Measurements from ENCODE around the gene HMGA1. TPM values are rescaled to one million over a fixed set of nuclear protein-coding genes. Genes with fewer than 3 reads are reported as not detected.
A peak's percentile ranks its signal among the peaks of the same experiment; 100 is the strongest.
"Not testable (repeated sequence)": the region's sequence is repeated elsewhere in the genome, so short reads cannot be mapped to it uniquely, and the experiment has no call there.

HMGA1 gene
- total RNA-seq, 1 experiment from 2014 or later = 154 TPM

DNA sequence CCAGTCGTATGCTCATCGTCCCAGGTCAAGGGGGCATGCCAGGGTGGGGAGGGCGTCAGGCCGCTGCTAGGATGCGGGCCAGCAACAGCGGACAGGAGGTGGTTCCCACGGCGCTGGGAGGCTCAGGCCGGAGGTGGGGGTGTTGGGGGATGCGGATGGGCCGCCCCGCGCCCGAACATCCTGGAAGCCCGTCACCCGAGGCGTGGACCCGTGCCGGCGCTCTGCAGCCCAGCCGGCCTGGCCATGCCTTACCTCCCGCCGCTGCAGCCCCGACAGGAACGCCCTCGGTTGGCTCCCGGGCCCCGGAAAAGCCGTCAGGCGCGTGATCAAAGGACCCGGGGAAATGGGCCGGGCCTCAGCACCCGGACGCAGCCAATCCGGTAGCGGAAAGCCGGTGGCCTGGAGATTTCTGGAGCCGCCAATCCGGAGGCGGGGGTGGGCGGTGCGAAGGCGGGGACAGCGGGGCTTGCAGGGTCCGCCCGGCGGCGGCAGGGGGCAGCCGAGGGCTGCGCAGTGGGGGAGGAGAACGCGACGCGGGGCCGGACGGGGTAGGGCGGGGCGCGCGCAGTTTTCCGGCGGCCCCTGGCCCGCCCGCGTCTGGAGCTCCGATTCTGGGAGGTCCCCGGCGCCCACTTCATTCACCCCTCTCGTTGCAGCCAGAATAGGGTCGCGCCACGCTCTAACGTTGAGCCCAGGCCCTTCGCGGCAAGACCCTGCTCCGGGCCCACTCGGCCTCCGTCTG, 12.2 kb downstream of the HMGA1 start, which contains the start of gene SMIM29:
SMIM29 (minus strand) TSS at position 280 of the 742 bp plus-strand sequence. CDS start 1,215 bp downstream, outside the sequence.
- TF ChIP-seq, protein P1, sequence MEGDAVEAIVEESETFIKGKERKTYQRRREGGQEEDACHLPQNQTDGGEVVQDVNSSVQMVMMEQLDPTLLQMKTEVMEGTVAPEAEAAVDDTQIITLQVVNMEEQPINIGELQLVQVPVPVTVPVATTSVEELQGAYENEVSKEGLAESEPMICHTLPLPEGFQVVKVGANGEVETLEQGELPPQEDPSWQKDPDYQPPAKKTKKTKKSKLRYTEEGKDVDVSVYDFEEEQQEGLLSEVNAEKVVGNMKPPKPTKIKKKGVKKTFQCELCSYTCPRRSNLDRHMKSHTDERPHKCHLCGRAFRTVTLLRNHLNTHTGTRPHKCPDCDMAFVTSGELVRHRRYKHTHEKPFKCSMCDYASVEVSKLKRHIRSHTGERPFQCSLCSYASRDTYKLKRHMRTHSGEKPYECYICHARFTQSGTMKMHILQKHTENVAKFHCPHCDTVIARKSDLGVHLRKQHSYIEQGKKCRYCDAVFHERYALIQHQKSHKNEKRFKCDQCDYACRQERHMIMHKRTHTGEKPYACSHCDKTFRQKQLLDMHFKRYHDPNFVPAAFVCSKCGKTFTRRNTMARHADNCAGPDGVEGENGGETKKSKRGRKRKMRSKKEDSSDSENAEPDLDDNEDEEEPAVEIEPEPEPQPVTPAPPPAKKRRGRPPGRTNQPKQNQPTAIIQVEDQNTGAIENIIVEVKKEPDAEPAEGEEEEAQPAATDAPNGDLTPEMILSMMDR (IDR thresholded peaks at IDR 0.05; ENCODE audit: unreplicated experiment) = peak; percentile 95
- Mint-ChIP-seq H3K9me3 (ENCODE audit: unreplicated experiment) (no peaks in the 10 kb centered on the region), H3K4me3 (ENCODE audit: unreplicated experiment) (peak within 1 kb of the TSS; percentile 84), H3K4me1 (ENCODE audit: insufficient read depth, unreplicated experiment) (peaks cover 33% of the 10 kb centered on the region), H3K36me3 (ENCODE audit: insufficient read depth, unreplicated experiment) (peaks cover 4% of the 10 kb centered on the region), H3K27me3 (ENCODE audit: insufficient read depth, unreplicated experiment) (no peaks in the 10 kb centered on the region), H3K27ac (ENCODE audit: low read depth, unreplicated experiment) (peak within 1 kb of the TSS; percentile 88)
- ChIA-PET CTCF (interaction anchor here (0.6 to 3.8 kb wide), 33 partner anchors 8 to 971 kb away, joined by 3 to 46 read pairs (median 4); partner anchors contain the start of genes HMGA1, NUDT3 and RPS10), POLR2A (interaction anchor here (0.7 to 4.6 kb wide), 20 partner anchors 12 to 639 kb away, joined by 3 to 45 read pairs (median 4); partner anchors contain the start of genes HMGA1, NUDT3, RPS10 and TAF11)
- BruUV-seq (replicated peaks) = no TSS peak
- intact Hi-C loops (cut with micrococcal nuclease) = loop anchor here (1.0 to 2.0 kb wide), 3 partner anchors 143 to 360 kb away; partner anchors contain the start of gene NUDT3
- peak; percentile 95 for DNase-seq (ENCODE audit: unreplicated experiment)

DNA sequence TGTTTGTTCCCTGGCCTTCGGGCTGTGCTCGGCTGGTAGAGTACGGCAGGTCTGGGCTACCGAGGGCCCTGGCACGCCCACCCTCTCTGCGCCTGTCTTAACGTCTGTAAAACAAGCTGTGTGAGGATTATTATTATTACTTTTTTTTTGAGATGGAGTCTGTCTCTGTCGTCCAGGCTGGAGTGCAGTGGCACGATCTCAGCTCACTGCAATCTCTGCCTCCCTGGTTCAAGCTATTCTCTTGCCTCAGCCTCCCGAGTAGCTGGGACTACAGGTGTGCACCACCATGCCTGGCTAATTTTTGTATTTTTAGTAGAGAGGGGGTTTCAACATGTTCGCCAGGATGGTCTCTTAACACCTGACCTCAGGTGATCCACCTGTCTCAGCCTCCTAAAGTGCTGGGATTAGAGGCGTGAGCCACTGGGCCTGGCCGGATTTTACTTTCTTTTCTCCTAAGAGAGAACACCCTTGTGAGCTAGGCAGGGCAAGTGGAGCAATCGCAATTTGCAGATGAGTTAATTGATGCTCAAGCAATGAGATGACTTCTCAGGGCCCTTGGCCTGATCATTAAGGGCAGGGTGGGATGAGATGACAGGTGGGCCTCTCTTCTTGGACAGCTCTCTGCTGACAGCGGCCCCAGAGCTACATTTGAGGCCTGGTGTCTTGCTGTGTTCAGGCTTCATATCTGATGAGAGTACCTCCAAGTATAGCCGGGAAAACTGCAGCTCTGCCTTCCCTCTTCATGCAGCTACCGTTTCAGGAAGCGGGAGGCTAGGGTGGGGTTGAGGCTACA, 13.0 kb downstream of the HMGA1 start:
- H3K27me3 Mint-ChIP-seq (ENCODE audit: insufficient read depth, unreplicated experiment) = no peaks in the 10 kb centered on the region
- ChIA-PET POLR2A (interaction anchor here (0.7 to 4.6 kb wide), 17 partner anchors 13 to 638 kb away, joined by 3 to 45 read pairs (median 3); partner anchors contain the start of genes HMGA1, NUDT3, RPS10 and TAF11), CTCF (interaction anchor here (0.6 to 3.8 kb wide), 35 partner anchors 8 to 970 kb away, joined by 3 to 46 read pairs (median 4); partner anchors contain the start of genes HMGA1, NUDT3 and RPS10)
- H3K9me3 Mint-ChIP-seq (ENCODE audit: unreplicated experiment) = no peaks in the 10 kb centered on the region
- H3K4me1 Mint-ChIP-seq (ENCODE audit: insufficient read depth, unreplicated experiment) = peaks cover 28% of the 10 kb centered on the region
- DNase-seq (ENCODE audit: unreplicated experiment) = no peak
- peak overlapping the region; percentile 84 for H3K4me3 Mint-ChIP-seq (ENCODE audit: unreplicated experiment)
- peaks cover 4% of the 10 kb centered on the region for H3K36me3 Mint-ChIP-seq (ENCODE audit: insufficient read depth, unreplicated experiment)
- intact Hi-C loops (cut with micrococcal nuclease) = loop anchor here (1.0 to 2.0 kb wide), 3 partner anchors 143 to 359 kb away; partner anchors contain the start of gene NUDT3
- no TSS peak for BruUV-seq (replicated peaks)
- TF ChIP-seq, protein P1 (IDR thresholded peaks at IDR 0.05; ENCODE audit: unreplicated experiment) = no peak
- H3K27ac Mint-ChIP-seq (ENCODE audit: low read depth, unreplicated experiment) = peak overlapping the region; percentile 88

DNA sequence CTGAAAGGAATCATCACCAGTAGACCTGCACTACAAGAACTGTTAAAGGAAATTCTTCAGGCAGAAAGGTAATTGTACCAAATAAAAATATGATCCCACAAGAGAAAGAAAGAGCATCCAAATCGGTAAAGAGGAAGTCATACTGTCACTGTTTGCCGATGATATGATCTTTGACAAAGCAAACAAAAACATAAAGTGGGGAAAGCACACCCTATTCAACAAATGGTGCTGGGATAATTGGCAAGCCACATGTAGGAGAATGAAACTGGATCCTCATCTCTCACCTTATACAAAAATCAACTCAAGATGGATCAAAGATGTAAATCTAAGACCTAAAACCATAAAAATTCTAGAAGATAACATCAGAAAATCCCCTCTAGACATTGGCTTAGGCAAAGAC, 15.7 kb downstream of the HMGA1 start:
- H3K4me3 Mint-ChIP-seq (ENCODE audit: unreplicated experiment); H3K27ac Mint-ChIP-seq (ENCODE audit: low read depth, unreplicated experiment); H3K4me1 Mint-ChIP-seq (ENCODE audit: insufficient read depth, unreplicated experiment); CTCF ChIA-PET; H3K27me3 Mint-ChIP-seq (ENCODE audit: insufficient read depth, unreplicated experiment); DNase-seq (ENCODE audit: unreplicated experiment); H3K9me3 Mint-ChIP-seq (ENCODE audit: unreplicated experiment); POLR2A ChIA-PET; BruUV-seq (replicated peaks); H3K36me3 Mint-ChIP-seq (ENCODE audit: insufficient read depth, unreplicated experiment); intact Hi-C loops (cut with micrococcal nuclease): not testable (repeated sequence)

DNA sequence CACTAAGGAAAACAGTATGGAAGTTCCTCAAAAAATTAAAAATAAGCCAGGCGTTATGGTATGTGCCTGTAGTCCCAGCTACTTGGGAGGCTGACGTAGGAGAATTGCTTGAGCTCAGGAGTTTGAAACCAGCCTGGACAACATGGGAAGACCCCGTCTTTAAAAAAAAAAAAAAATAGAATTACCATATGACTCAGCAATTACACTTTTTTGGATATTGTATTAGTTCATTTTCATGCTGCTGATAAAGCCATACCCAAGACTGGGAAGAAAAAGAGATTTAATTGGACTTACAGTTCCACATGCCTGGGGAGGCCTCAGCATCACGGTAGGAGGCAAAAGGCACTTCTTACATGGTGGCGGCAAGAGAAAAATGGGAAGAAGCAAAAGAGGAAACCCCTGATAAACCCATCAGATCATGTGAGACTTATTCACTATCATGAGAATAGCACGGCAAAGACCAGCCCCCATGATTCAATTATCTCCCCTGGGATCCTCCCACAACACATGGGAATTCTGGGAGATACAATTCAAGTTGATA, 22.9 kb downstream of the HMGA1 start:
- no peak for DNase-seq (ENCODE audit: unreplicated experiment)
- Mint-ChIP-seq H3K27me3 (ENCODE audit: insufficient read depth, unreplicated experiment) (no peaks in the 10 kb centered on the region), H3K9me3 (ENCODE audit: unreplicated experiment) (peaks cover 9% of the 10 kb centered on the region), H3K4me3 (ENCODE audit: unreplicated experiment) (no peak overlapping the region), H3K36me3 (ENCODE audit: insufficient read depth, unreplicated experiment) (no peaks in the 10 kb centered on the region), H3K27ac (ENCODE audit: low read depth, unreplicated experiment) (no peak overlapping the region), H3K4me1 (ENCODE audit: insufficient read depth, unreplicated experiment) (no peaks in the 10 kb centered on the region)
- intact Hi-C loops (cut with micrococcal nuclease) = no loop called here
- TF ChIP-seq, protein P1 (IDR thresholded peaks at IDR 0.05; ENCODE audit: unreplicated experiment) = no peak
- BruUV-seq (replicated peaks) = no TSS peak
- ChIA-PET CTCF (no interaction called here), POLR2A (no interaction called here)
